ENCODE measurements around the gene SPPL3.

Gene SPPL3

GRCh38 chr12:120886199-120887018 lies 17.7 kb downstream of the SPPL3 start:
- no peak for TF ChIP-seq ZFX (IDR thresholded peaks at IDR 0.05; ENCODE audit: borderline replicate concordance)
- TF ChIP-seq CTCF (IDR thresholded peaks at IDR 0.05), result no peak
- no peak overlapping the region for H3K27ac ChIP-seq

- peak overlapping the region; percentile 16; the same call in 1 of the 2 replicates for H3K27ac ChIP-seq
- no peak for TF ChIP-seq ZFX (IDR thresholded peaks at IDR 0.05; ENCODE audit: borderline replicate concordance)
- no peak for TF ChIP-seq CTCF (IDR thresholded peaks at IDR 0.05)
These were observed 18.6 kb downstream of the SPPL3 start for GRCh38 chr12:120885521-120885920.

GRCh38 chr12:120884644-120885043 lies 19.5 kb downstream of the SPPL3 start:
- peak overlapping the region; percentile 16; the same call in 1 of the 2 replicates for H3K27ac ChIP-seq
- TF ChIP-seq CTCF (IDR thresholded peaks at IDR 0.05), result no peak
- no peak for TF ChIP-seq ZFX (IDR thresholded peaks at IDR 0.05; ENCODE audit: borderline replicate concordance)

GRCh38 chr12:120882055-120882555 lies 22.1 kb downstream of the SPPL3 start:
- H3K27ac ChIP-seq, result no peak overlapping the region
- TF ChIP-seq CTCF (IDR thresholded peaks at IDR 0.05) (no peak), ZFX (IDR thresholded peaks at IDR 0.05; ENCODE audit: borderline replicate concordance) (no peak)

GRCh38 chr12:120879718-120880300 lies 24.3 kb downstream of the SPPL3 start:
- TF ChIP-seq CTCF (IDR thresholded peaks at IDR 0.05) (no peak), ZFX (IDR thresholded peaks at IDR 0.05; ENCODE audit: borderline replicate concordance) (no peak)
- no peak overlapping the region for H3K27ac ChIP-seq

- no peak overlapping the region for H3K27ac ChIP-seq
- TF ChIP-seq CTCF (IDR thresholded peaks at IDR 0.05), result no peak
- TF ChIP-seq ZFX (IDR thresholded peaks at IDR 0.05; ENCODE audit: borderline replicate concordance), result no peak
These were observed 25.1 kb downstream of the SPPL3 start for GRCh38 chr12:120879102-120879501.

All from 22Rv1 (cell line).